ENCODE data around the gene DPP10. TPM values are rescaled to one million over a fixed set of nuclear protein-coding genes. Genes with fewer than 3 reads are reported as not detected.
A peak's percentile ranks its signal among the peaks of the same experiment; 100 is the strongest.

The DPP10 gene
- total RNA-seq, 1 experiment from 2014 or later, result not detected

DNA sequence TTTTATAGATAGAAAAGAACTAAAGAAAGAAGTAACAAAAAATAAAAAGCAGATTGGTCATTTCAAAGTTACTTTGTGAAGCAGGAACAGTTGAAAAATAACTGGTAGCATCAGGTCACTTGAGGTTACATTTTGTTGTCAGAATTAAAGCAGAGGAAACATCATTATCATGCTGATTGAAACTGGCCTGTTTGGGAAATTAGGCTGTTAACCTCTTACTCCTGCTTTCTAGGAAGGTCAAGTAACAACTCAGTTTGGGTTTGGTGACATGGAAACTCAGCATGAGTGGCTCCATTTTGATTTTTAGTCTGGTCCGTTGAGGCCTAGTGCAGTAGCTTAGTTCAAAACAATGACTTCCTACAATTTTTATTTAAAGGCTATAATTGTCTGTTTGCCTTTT is 1383.5 kb downstream of the DPP10 start:
- no peak overlapping the region for H3K4me3 ChIP-seq (ENCODE audit: low read length)
- no TSS peak for BruUV-seq (replicated peaks)
- no peak overlapping the region for H3K27ac ChIP-seq (ENCODE audit: low read length)
- H3K9me2 ChIP-seq (replicated peaks; ENCODE audit: low read length), result no peaks in the 10 kb centered on the region
- H3K4me2 ChIP-seq (ENCODE audit: low read length), result no peak overlapping the region
- ChIA-PET POLR2A (ENCODE audit: unreplicated experiment) (no interaction called here), CTCF (no interaction called here)
- intact Hi-C loops (cut with micrococcal nuclease), result no loop called here
- no peaks in the 10 kb centered on the region for H3K27me3 ChIP-seq (ENCODE audit: low read length)
- H3F3A ChIP-seq (ENCODE audit: low read length, unreplicated experiment), result no peaks in the 10 kb centered on the region
- ATAC-seq (no peak), DNase-seq (no peak)
- no peaks in the 10 kb centered on the region for H3K79me2 ChIP-seq (ENCODE audit: low read length)
- TF ChIP-seq EZH2phosphoT487 (IDR thresholded peaks at IDR 0.05; ENCODE audit: borderline replicate concordance, low read length) (no peak), EZH2 (IDR thresholded peaks at IDR 0.05; ENCODE audit: low read length, unreplicated experiment) (no peak)
- TF ChIP-seq, protein P1, sequence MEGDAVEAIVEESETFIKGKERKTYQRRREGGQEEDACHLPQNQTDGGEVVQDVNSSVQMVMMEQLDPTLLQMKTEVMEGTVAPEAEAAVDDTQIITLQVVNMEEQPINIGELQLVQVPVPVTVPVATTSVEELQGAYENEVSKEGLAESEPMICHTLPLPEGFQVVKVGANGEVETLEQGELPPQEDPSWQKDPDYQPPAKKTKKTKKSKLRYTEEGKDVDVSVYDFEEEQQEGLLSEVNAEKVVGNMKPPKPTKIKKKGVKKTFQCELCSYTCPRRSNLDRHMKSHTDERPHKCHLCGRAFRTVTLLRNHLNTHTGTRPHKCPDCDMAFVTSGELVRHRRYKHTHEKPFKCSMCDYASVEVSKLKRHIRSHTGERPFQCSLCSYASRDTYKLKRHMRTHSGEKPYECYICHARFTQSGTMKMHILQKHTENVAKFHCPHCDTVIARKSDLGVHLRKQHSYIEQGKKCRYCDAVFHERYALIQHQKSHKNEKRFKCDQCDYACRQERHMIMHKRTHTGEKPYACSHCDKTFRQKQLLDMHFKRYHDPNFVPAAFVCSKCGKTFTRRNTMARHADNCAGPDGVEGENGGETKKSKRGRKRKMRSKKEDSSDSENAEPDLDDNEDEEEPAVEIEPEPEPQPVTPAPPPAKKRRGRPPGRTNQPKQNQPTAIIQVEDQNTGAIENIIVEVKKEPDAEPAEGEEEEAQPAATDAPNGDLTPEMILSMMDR (conservative IDR thresholded peaks at IDR 0.05; ENCODE audit: low read depth, low read length), result no peak
- H2AFZ ChIP-seq (ENCODE audit: low read length), result no peak overlapping the region
- no peak overlapping the region for H3K9ac ChIP-seq (ENCODE audit: low read length)
- H3K9me3 ChIP-seq (ENCODE audit: low read length), result no peaks in the 10 kb centered on the region
- H3K4me1 ChIP-seq (ENCODE audit: insufficient read depth, low read length), result no peaks in the 10 kb centered on the region
- H3K36me3 ChIP-seq (ENCODE audit: low read depth, low read length), result no peaks in the 10 kb centered on the region
- no peaks in the 10 kb centered on the region for H4K20me1 ChIP-seq (ENCODE audit: low read length)

DNA sequence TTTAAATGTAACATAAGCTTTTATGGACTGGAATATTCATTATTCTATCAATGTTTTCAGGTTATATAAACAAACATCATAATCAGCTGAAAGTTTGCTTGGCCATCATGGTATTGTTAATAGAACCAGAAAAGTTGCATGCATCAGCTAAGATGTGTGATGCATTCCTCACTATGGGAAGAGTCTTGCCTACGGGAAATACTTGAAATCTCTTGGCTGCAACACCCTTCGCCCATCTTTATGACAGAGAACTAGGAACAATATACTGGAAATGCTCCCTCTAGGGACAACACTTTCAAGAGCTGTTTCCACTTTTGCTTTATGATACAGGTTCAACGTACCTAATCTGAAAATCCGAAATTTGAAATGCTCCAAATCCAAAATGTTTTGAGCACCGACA is 1390.8 kb downstream of the DPP10 start:
- Histone ChIP-seq H3K4me3 (ENCODE audit: low read length) (no peak overlapping the region), H3K4me2 (ENCODE audit: low read length) (no peak overlapping the region), H2AFZ (ENCODE audit: low read length) (no peak overlapping the region), H3F3A (ENCODE audit: low read length, unreplicated experiment) (no peaks in the 10 kb centered on the region), H3K9me2 (replicated peaks; ENCODE audit: low read length) (no peaks in the 10 kb centered on the region), H4K20me1 (ENCODE audit: low read length) (no peaks in the 10 kb centered on the region), H3K9me3 (ENCODE audit: low read length) (no peaks in the 10 kb centered on the region), H3K27me3 (ENCODE audit: low read length) (no peaks in the 10 kb centered on the region), H3K27ac (ENCODE audit: low read length) (no peak overlapping the region), H3K36me3 (ENCODE audit: low read depth, low read length) (no peaks in the 10 kb centered on the region), H3K4me1 (ENCODE audit: insufficient read depth, low read length) (no peaks in the 10 kb centered on the region), H3K9ac (ENCODE audit: low read length) (no peak overlapping the region), H3K79me2 (ENCODE audit: low read length) (no peaks in the 10 kb centered on the region)
- no peak for DNase-seq
- CTCF ChIA-PET, result no interaction called here
- BruUV-seq (replicated peaks), result no TSS peak
- intact Hi-C loops (cut with micrococcal nuclease), result no loop called here
- POLR2A ChIA-PET (ENCODE audit: unreplicated experiment), result no interaction called here
- ATAC-seq, result no peak
- TF ChIP-seq EZH2phosphoT487 (IDR thresholded peaks at IDR 0.05; ENCODE audit: borderline replicate concordance, low read length) (no peak), EZH2 (IDR thresholded peaks at IDR 0.05; ENCODE audit: low read length, unreplicated experiment) (no peak)
- TF ChIP-seq, protein P1 (conservative IDR thresholded peaks at IDR 0.05; ENCODE audit: low read depth, low read length), result peak; percentile 21; the same call in 1 of the 2 replicates

DNA sequence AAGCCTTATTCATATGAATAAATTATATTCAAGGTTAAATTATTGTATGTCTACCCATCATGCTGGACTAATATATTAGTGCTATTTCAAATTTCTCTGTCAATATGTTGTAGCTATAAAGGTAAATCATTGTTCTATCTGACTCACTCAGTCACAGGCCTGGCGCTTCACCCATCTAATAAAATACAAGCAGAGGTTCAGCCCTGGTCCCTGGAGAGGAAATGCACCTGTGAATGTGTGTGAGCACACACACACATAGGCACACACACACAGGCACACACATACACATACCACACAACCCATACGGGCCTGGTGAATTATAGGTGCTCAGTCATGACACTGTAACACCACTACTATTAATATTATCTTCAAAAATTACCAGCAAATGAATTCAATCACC is 1396.1 kb downstream of the DPP10 start:
- intact Hi-C loops (cut with micrococcal nuclease), result no loop called here

More for the DNA sequence above, 1396.1 kb downstream of the DPP10 start:
- Histone ChIP-seq H3K27ac (ENCODE audit: low read length) (no peak overlapping the region), H3F3A (ENCODE audit: low read length, unreplicated experiment) (no peaks in the 10 kb centered on the region), H3K27me3 (ENCODE audit: low read length) (no peaks in the 10 kb centered on the region), H3K9me3 (ENCODE audit: low read length) (no peaks in the 10 kb centered on the region), H3K4me2 (ENCODE audit: low read length) (no peak overlapping the region), H3K9ac (ENCODE audit: low read length) (no peak overlapping the region), H3K79me2 (ENCODE audit: low read length) (no peaks in the 10 kb centered on the region), H3K9me2 (replicated peaks; ENCODE audit: low read length) (no peaks in the 10 kb centered on the region), H3K4me1 (ENCODE audit: insufficient read depth, low read length) (no peaks in the 10 kb centered on the region), H3K4me3 (ENCODE audit: low read length) (no peak overlapping the region), H3K36me3 (ENCODE audit: low read depth, low read length) (no peaks in the 10 kb centered on the region), H2AFZ (ENCODE audit: low read length) (no peak overlapping the region), H4K20me1 (ENCODE audit: low read length) (no peaks in the 10 kb centered on the region)
- no TSS peak for BruUV-seq (replicated peaks)
- ChIA-PET POLR2A (ENCODE audit: unreplicated experiment) (no interaction called here), CTCF (no interaction called here)
- no peak for DNase-seq
- TF ChIP-seq, protein P1 (conservative IDR thresholded peaks at IDR 0.05; ENCODE audit: low read depth, low read length), result no peak
- no peak for TF ChIP-seq EZH2 (IDR thresholded peaks at IDR 0.05; ENCODE audit: low read length, unreplicated experiment)
- TF ChIP-seq EZH2phosphoT487 (IDR thresholded peaks at IDR 0.05; ENCODE audit: borderline replicate concordance, low read length), result no peak
- ATAC-seq, result no peak

Measured in PC-3 (cell line).